ENCODE data around the gene ATG16L2.
"Not testable (repeated sequence)": the region's sequence is repeated elsewhere in the genome, so short reads cannot be mapped to it uniquely, and the experiment has no call there.

Gene ATG16L2

DNA sequence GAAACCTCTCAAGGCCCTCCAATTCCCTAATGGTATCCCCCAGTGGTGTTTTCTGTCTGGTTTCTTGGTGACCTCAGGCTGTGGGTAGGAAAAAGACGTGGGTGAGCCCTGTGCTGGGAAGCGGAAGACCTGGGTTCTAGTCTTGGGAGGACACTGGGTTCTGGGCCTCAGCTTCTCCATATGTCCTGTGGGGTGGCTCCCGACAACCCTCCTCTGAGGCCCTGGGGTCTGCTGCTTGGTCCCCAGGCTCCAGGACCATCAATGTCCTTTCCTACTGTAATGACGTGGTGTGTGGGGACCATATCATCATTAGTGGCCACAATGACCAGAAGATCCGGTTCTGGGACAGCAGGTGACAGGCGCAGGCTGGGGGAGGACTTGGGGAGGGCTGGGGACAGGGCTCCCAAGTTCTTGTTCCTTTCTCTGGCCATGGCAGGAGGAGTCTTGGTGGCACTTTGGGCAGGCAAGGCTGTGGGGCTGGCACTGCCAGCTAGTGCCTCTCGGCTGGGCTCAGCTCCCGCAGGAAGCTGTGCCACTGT lies 12.8 kb downstream of the ATG16L2 start:
- FAIRE-seq: no peak

DNA sequence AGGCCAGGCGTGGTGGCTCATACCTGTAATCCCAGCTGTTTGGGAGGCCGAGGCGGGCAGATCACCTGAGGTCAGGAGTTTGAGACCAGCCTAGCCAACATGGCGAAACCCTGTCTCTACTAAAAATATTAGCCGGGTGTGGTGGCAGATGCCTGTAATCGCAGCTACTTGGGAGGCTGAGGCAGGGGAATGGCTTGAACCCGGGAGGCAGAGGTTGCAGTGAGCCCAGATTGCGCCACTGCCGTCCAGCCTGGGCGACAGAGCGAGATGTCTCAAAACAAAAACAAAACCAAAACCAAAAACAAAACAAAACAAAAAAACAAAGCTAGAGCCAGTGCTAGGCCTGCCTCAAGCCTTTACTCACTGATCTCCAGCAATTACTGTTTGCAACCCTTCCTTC lies 13.4 kb downstream of the ATG16L2 start:
- not testable (repeated sequence) for FAIRE-seq

DNA sequence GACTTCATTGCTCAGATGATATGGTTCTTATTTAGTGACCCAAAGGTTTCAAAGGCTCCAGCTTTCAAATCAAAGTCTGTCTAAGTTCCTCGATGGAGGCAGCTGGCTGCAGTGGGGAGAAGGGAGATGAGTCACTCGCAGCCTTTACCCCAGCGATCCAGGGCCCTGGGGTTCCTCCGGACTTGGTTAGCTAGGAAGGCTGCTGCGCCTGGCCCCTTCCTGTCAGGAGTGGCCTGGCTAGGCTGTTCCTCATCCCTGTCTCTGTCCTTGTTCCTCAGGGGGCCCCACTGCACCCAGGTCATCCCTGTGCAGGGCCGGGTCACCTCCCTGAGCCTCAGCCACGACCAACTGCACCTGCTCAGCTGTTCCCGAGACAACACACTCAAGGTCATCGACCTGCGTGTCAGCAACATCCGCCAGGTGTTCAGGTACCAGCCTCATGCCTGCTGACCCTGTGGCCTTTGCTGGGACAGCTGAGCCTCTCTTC lies 13.9 kb downstream of the ATG16L2 start:
- no peak for FAIRE-seq

DNA sequence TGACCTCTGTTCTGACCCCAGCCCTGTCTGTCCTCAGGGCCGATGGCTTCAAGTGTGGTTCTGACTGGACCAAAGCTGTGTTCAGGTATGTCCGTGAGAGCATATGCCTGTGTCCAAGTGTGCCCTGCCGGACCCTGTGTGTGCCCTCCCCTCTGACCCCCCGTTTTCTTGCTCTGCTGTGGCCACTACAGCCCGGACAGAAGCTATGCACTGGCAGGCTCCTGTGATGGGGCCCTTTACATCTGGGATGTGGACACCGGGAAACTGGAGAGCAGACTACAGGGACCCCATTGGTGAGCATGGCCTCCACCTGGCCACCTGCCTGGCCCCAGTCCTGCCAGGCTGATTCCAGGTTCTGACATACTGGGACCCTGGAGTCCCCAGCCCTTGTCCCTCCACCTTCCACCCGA lies 14.5 kb downstream of the ATG16L2 start:
- no peak for FAIRE-seq

DNA sequence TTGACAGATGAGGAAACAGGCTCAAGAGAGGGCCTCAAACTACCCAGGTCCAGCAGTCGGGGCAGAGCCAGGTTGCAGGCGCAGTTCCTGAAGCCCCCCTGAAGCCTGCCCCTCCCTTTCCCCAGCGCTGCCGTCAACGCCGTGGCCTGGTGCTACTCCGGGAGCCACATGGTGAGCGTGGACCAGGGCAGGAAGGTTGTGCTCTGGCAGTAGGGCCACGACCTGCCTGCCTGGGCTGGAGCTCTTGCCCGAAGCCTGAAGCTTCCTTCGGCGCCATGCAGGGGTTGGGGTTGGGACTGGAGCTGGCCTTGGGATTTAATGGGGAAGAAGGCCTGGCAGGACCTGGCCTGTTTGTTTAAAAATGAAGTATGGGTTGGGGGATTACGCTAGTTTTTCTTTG lies 15.0 kb downstream of the ATG16L2 start:
- FAIRE-seq: no peak

DNA sequence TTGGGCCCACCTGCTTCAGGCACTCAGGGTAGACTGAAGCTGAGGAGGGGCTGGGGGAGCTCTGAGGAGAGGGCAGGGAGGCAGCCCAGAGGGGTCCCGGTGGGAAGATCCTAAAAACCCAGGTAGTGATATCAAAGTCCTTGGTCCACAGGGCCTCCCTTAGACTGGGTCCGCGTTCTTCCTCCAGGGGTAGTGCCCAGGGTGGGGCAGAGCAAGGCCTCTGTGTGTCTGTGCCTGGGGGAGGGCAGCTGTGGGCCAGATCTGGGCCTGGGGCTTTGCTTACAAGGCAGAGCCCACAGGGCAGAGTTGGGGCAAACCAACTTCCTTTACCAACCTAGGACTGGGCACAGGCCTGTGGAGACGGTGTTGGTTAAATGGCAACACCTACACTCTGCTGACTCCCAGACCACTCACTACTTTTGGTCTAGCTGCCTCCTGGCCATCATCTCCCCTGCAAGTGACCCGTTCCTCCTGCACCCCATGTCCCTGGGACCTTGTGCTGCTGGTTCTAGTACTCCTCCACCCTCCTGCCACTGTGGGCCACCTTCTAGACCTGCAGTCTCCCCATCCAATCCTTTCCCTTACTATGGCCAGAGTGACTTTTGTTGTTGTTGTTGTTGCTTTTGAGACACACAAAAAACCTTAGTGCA lies 15.8 kb downstream of the ATG16L2 start:
- FAIRE-seq: no peak

DNA sequence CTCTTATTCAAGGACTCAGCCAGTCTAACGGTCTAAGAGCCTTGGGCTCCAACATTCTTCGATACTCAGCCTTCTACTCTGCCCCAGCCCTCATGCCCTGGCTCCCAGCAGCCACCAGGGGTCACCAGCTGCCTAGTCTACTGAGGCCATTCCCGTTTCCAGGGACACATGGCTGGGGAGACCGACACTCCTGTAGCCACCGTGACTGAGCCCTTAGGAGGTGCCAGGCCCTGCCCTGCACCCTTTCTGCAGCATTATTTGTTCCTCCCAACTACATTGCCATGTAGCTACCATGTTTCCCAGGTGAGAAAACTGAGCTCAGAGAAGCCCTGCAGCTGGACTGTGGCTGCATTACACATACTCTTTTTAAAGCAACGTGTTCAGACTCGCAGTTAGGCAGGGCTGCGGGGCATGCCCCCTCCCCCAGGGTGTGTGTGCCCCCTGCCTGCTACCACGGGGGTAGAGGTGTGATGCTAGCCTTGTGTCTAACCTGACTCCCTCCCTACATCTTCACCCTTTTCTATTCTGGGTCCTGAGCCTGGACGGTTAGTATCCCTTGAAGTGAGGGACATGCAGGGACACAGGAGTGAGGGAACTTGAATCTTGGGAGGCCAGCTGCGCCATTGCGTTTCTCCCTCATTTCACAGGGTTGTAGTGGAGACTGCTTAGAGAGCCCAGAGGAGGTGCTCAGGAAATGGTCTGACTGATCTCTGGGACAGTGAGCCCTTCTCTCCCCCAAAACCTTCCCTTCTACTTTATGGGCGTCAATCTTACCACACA lies 17.5 kb downstream of the ATG16L2 start:
- peak; percentile 93 for FAIRE-seq

DNA sequence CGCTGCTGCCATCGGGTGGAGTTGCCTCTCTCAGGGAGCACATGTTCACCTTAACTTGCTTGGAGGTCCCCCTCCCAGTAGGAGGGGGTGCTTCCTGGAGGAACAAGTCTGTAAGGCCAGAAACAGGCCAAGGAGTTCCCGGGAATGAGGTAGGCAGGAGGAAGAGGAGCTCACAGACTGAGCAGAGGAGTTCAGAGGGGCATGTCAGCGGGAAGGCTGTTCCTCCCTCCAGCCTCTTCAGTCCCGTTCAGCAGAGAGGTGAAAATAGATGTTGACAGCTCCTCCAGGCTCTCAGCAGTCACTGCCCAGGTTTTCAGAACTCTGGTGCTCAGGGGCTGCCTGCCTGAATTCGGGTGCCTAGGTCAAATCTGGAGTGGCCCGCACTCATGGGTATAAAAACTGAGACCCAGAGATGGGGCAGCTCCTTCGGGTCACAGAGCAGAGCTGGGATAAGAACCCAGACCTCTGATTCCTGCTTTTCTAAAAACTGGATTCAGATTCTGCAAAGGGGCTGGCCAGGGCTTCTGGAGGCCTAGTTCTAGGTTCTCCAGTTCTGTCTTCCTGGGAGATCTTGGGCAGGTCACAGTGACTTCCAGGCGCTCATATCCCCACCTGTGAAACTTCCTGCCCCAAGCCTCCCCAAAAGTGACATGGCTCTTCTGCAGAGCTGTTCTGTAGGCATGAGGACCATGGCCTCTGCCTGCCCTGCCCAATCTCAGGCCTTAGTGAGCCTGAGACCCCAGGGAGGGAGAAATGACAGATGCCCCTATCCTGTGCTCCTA lies 18.3 kb downstream of the ATG16L2 start:
- no peak for FAIRE-seq

DNA sequence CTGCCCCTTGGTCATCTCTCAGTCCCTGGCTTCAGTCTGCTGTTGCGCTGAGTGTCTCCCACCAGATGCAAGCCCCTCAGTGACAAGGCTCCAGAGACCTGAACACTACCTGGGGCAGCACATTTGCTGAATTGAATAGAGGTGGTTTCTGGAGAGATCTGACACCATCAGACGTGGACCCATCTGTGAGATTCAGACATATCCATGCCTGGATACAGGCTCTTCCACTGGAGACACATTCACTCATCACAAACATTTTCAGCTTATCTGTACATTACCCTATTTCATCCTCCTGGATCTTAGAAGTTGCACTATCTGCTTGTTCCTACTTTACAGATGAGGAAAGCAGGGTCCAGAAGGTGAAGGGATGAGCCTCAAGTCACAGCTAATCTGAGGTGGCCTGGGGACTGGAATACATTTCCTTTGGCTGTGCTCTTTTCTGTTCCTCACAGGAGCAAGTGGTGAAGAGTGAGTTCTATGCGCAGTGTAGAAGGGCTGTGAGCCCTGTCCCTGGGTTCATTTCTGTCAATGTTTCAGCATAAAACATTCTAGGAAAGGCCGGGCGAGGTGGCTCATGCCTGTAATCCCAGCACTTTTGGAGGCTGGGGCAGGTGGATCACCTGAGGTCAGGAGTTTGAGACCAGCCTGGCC lies 19.0 kb downstream of the ATG16L2 start:
- FAIRE-seq: no peak

DNA sequence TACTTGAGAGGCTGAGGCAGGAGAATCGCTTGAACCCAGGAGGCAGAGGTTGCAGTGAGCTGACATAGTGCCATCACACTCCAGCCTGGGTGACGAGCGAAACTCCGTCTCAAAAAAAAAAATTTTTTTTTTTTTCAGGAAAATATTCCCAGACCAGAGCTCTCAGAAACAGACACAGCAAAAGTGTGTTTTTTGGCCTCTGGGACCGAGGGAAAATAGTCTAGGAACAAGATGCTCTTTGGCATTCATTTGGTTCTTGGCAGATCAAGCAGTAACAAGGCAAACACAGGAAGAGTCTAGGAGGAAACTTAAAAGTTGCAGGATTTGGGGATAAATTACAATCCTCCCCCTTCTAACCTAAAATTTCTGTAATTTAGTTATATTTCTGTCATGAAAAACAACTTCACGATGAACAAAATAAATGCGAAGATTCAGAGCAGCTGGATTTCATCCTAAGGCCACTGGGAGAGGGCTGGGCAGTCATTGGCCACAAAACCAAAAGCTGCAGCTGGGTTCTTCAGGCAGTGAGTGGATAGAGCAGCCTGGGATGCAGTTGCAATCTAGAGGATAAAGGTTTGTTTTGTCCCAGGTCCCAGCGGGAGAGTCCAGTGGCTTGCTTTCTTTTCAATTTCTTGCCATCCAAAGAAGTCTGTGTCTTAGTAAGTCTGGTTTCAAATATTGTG lies 19.7 kb downstream of the ATG16L2 start:
- FAIRE-seq: no peak

DNA sequence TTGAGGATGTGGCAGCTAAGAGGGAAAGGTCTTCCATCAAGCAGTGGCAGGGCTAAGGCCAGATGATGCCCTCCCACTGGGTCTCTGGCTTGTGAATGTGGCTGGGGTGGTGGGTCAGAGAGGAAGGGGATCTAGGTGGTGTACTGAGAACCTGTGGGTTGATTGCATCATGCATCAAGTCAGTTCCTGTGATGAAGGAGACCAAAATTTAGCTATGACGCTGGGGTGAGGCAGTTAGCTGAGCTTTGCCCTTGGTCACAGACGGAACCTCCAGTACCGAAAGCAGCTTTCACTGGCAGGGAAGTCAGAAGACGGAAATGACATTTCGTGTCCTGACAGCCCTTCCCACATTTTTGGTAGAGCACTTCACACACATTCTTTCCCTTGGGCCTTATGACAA lies 20.7 kb downstream of the ATG16L2 start:
- FAIRE-seq: no peak

DNA sequence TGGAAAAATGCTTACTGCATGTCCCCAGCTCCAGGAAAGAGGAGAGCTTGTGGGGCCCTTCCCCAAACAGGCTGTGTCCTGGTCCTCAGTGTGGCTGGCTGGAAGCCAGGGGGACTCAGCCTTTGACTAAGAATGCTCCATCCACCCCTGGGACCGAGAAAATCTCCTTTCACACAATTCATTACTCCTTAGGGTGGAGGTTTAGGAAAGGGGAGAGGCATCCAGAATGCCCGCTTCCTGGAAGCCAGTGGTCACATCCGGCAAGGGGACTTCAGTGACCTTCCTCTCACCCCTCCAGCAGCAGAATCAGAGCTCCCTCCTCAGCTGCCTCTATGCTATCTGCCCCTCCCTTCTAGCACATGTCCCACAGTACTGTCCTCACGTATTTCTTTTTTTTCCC lies 21.9 kb downstream of the ATG16L2 start:
- FAIRE-seq: no peak

DNA sequence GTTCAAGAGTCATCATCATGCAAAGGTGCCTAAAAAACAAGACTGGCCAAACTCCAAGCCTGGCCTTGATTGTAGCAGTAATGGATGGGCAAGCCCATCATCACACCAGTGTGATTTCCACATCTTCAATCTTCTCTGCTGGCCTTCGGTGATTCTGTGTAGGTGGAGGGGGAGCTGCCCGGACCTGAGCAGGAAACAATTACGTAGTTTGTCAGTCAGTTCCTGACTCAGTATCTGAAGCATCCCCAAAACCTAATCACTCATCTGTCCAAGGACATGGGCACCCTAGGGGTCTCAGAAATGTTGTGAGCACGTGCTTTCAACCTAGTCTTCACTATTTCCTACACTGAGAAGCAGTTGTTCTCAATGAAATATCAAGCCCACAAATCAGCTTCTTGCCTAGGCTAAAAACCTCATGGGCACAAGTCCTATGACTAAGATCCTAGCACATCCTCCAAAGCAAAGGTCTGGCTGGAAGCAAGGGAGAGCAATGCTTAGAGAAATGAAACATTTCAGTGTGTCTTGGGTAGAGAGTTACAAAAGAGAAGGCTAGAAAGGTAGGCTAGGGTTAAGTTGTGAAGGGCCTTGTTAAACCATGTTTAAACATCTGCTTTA lies 24.6 kb downstream of the ATG16L2 start:
- FAIRE-seq: no peak

DNA sequence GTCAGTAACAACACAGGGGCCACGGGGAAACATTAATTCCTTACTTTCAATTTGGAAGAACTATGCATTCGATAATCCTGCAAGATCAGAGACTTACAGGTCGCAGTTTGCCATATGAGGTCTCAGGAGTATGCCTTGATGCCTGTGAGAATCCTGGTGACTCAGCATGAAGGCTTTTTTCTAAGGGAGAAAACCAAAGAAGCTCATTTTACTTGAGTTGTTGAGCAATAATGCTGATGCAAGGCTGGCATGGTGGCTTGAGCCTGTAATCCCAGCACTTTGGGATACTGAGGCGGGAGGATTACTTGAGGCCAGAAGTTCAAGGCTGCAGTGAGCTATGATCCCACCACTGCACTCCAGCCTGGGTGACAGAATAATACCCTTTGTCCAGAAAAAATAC lies 26.6 kb downstream of the ATG16L2 start:
- FAIRE-seq: no peak

DNA sequence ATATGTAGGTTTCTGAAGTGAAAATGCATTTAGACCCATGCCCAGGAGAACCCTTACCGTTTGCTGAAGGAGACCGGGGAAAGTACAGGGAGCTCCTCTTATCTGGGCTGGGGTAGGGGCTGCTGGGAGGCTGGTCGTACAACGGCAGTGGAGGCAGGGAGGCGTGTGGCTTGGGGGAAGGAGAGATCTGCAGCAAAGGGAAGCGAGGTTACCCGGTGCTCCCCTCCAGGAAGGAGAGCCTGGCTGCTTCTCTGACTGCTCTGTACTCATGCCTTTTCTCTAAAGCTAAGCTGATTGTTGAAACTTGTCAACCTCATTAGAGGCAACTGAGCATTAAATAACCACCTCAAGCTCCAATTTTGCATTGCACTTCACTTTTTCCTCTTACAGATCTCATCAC lies 27.2 kb downstream of the ATG16L2 start:
- no peak for FAIRE-seq

DNA sequence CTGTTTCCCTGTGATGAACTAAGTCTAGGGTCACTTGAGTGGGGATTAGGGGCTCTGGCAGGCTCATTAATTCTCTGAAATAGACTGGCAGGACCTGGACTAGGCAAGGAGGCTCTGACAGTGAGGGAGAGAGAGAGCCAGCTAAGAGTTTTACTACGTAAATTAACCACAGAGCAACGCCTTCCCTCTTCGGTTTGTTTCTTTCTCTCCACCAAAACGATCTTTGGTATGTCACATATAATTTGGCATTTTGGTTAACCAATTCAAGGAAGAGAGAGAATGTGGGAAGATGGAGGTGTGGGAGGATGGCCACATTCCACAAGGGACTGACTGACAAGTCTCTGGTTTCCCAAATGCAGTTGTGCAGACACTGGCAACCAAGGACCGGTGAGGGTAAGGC lies 27.9 kb downstream of the ATG16L2 start:
- no peak for FAIRE-seq

DNA sequence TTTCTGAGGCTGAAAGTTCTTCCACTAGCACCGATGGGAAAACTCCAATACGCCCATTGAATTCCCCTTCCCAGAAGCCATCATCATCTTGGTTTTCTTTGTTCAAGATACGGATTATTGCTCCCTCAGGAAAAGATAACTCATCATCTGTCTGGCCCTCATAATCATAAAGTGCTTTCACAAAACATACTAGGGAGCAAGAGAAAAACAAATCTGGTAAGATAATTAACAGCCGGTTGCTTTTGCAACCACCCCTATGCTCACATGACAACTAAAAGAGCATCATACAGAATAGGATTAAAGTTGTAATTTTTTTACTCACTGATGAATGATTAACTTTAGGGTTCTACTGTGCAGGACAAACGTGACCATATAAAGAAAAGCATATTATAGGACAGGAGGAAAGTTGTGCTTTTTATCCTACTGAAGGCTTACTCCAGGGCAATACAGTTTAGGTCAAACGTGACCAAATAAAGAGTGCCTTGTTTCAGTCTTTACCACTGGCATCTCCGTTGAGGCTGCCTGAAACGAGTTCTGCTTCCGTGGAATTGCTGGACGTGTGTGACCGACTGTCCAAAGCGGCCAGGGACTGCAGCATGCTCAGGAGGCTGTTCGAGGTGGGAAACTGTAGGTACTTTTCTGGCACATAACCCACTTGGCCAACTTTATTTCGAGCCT lies 28.6 kb downstream of the ATG16L2 start:
- no peak for FAIRE-seq

DNA sequence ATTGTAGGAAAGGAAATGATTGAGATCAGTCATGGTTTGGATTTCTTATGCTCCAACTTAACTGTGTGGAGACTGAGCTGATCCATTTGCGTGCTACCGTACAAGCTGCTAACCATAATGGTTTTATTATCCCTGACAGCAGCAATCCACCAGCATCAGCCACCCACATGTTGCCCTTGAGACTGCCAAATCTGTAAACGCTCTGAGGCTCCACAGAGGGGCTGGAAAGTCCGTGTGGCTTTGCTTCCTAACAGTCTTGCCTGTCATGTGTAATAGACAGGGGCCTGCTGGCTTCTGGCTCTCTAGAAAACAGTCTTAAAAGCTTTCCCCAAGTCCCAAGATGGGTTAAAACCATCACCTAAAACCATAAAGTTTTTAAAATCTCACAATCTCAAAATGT lies 30.1 kb downstream of the ATG16L2 start:
- no peak for FAIRE-seq

DNA sequence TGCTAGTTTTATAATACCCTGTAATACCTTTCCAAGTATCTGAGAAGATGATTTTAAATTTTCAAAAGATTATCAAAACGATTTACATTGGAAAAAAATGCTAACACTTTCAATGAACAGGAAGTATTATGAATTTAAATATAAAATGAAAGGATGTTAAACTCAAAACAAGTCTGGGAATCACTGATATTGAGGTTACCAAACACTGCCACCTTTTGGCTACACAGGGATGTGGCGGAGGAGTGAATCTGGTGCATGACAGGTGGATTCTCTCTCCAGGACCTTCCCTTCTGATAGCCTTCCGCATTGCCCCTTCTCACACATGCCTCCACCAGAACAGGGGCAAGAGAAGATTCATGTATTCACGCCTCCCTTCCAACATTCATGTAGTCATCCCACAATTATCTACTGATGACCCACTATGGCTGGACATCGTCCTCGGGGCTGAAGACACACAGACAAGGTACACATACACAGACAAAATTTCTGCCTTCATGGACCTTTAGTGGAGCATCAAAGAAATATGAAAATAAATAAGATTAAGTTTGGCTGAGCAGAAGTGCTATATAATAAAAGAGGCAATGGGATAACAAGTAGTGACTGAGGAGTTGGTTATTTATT lies 34.7 kb downstream of the ATG16L2 start:
- peak; percentile 63 for FAIRE-seq

DNA sequence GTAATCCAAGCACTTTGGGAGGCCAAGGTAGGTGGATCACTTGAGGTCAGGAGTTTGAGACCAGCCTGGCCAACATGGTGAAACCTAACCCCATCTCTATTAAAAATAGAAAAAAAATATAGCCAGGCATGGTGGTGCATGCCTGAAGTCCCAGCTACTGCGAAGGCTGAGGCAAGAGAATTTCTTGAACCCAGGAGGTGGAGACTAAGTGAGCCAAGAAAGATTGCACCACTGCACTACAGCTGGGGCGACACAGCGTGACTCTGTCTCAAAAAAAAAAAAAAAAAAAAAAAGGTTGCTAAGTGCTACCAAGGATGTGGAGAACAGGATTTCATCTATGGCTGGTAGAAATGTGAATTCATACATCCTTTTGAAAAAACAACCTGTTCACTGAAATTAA lies 36.6 kb downstream of the ATG16L2 start:
- FAIRE-seq: no peak

DNA sequence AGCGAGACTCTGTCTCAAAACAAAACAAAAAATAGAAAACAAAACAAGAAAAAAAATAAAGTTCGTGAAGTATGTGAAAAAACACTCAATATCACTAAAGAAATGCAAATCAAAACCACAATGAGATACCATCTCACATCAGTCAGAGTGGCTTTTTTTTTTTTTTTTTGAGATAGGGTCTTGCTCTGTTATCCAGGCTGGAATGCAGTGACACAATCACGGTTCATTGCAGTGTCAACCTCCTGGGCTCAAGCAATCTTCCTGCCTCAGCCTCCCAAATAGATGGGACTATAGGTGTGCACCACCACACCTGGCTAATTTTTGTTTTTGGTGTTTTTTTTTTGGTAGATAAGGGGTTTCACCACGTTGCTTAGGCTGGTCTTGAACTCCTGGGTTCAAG lies 37.5 kb downstream of the ATG16L2 start:
- no peak for FAIRE-seq
